TTC549 (cell line): Measurements from ENCODE around the gene PURA.

ENCODE experiments used
- FAIRE-seq: peaks from 2 replicates; lab custom pipeline; 2012; peaks lifted over from hg19 to GRCh38; lab: Jason Lieb, UNC

The PURA gene

GRCh38 chr5:140162781-140163180 lies 48.9 kb downstream of the PURA start:
- FAIRE-seq = no peak

- no peak for FAIRE-seq
Observed at GRCh38 chr5:140165101-140165922, 51.4 kb downstream of the PURA start.

- FAIRE-seq = no peak
Observed at GRCh38 chr5:140165923-140166270, 52.0 kb downstream of the PURA start.

GRCh38 chr5:140166911-140167310 lies 53.0 kb downstream of the PURA start:
- FAIRE-seq = no peak

- no peak for FAIRE-seq
Observed at GRCh38 chr5:140168371-140168770, 54.5 kb downstream of the PURA start.

- FAIRE-seq = no peak
Observed at GRCh38 chr5:140169410-140169809, 55.5 kb downstream of the PURA start.

GRCh38 chr5:140172483-140172882 lies 58.6 kb downstream of the PURA start:
- FAIRE-seq = no peak

- no peak for FAIRE-seq
Observed at GRCh38 chr5:140174014-140174413, 60.1 kb downstream of the PURA start.

- no peak for FAIRE-seq
Observed at GRCh38 chr5:140174465-140175366, 60.8 kb downstream of the PURA start, which contains the start of gene CYSTM1. TSS of gene CYSTM1 (plus strand) at chr5:140175188. CDS start at chr5:140194466, 19,278 bp downstream.
